Germinal center (tissue), 1 donor: Measurements from ENCODE around the gene TMA16.

Source experiments
- DNase-seq: peaks from one replicate; pipeline ENCODE4 v3.0.0; 2012; ENCODE audit warnings: mixed read lengths, low spot score

TMA16 gene

DNA sequence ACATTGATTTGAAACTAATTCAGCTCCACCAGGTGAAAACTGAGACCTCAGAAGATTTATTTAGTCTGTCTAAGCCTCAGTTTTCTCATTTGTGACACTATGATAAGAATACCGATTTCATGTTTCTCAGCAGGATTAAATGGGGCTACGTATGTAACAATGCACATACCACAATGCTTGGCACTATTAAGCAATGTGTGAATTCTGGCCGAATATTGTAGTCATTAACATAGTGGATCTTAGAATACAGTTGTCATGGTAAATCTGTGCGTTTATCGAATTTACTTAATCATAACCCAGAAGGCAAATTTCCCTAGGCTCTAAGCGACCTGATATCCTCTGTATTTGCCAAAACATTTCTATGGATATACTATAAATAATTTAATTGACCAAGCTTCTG lies 69.1 kb downstream of the TMA16 start:
- no peak for DNase-seq

DNA sequence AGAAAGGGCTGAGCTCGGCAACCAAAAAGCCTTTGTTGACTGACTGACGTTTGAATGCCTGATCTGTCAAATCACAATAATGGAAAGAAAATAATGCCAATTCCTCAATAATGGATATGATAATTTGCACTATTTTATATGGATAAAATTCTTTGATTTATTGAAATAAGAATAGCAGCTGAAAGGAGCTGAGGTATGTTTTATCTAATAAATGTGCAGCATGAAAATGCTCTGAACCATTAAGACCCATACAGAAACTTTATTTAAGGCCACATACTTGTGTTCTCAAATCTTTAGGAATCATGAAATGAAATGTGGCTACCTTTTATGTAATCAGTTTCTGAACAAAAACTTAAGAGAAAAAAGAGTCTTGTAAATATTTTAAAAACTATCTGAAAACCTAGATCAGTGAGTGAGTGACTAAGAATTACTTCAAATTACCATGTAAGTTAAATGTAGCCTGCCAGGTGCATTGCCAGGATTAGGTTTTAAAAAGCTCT lies 69.8 kb downstream of the TMA16 start:
- no peak for DNase-seq

DNA sequence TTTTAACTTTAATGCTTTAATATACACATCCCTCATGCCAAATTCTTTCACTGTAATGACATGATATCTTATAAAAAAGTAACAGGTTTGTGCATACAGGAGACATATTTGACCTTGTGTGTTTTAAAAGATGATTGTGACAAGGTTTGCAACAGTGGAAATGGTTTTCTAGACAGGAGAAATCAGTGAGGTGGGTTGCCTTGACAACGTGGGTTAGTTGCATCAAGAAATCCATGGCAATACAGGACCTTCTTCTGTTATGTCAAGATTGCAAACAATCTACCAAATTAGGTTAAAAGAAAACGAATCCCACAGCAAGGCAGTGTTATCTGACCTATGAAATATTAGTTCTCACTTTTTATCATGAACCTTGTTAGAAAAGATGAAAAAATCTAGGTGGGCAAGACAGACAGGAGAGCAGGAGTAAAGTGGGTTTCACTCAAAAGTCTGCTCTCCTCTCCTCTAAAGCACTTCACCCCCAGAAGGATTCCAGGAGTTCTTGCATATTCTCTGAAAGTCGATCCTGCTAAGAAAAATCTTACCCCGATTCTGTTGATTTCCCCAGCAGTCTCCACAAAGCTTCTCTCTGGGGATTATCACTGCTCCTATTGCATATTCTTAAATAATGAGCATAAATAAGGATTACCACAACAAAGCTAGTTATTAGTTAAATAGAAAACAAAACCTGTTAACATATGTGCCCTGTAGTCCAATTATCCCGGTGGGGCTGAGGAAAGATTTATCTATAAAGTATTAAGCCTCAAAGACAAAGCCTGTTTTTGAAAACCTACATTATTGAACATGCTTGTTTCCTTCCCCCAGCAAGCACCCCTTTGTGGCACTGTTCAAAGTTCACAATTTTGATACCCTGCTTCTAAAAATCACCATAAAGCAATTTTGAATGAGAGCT lies 71.0 kb downstream of the TMA16 start:
- no peak for DNase-seq

DNA sequence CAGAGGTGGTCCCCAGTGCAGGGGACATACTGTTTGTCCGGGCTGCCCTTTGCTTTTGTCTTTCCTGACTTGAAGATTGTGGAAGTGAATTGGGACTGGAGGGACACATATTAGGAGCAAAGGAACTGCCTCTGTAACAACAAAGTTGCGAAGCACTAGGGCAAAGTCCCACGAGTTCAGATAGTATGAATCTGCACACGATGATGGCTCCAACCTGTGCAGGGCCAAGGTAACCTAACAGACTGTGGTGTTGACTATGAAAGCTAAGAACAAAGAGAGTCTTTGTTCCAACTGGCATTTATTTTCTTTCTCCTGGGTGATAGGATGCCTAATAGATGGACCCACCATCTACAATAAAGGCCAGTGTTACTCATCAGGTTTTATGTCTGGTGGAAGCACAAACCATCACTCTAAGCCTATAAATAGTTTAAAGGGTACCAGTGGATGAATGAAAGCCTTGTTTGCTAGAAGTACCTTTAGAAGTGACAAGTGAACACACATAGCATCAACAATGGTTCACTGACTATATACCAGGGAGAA lies 71.8 kb downstream of the TMA16 start:
- no peak for DNase-seq

DNA sequence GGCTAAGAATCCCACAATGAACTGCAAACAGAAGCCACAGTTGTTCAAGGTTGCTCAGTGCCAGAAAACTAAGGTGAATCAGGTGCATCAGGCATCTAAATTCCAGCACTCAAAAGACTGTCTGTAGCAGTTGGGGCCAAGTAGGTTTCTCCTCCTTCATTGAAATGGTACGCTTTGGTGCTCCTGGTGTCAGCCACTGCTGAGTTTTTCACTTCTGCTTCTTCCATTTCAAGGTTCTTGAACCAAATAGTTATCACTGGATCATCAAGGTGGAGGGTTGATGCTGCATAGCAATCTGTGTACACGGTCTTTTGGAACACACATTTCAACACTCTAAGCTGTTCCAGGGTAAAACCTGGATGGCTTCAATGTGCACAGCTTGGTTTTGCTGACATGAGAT lies 74.4 kb downstream of the TMA16 start:
- peak; percentile 31 for DNase-seq
